ENCODE data around the gene HTRA3.

HTRA3 gene

GRCh38 chr4:8236106-8236919 is 33.2 kb upstream of the HTRA3 start:
- no peak for DNase-seq
- Histone ChIP-seq H3K36me3 (peaks cover 0 to 22% (median 4%) of the 10 kb centered on the region in 3 donors), H3K4me3 (no peak overlapping the region), H3K4me1 (no peaks in the 10 kb centered on the region), H3K27me3 (peaks cover 0 to 8% of the 10 kb centered on the region in 2 donors), H3K9me3 (no peaks in the 10 kb centered on the region), H3K27ac (no peak overlapping the region)
- intact Hi-C loops (cut with DNase I; ENCODE audit: low total_unique reads) = no loop called here
- TF ChIP-seq CTCF (IDR thresholded peaks at IDR 0.05) = no peak

DNA sequence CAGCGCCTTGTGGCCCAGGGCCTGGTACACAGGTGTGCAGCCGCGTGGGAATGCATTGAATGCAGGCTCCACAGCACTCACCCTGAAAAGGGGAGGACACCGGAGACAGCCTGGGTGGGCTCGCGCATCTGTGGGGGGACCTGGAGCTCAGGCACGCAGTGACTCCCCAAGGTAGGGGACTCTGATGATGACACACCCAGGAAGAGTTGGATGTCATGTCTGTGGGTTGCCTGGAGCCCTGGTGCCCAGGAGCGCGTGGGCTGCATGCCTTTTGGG is 32.7 kb upstream of the HTRA3 start:
- Histone ChIP-seq H3K27me3 (peaks cover 0 to 8% of the 10 kb centered on the region in 2 donors), H3K27ac (no peak overlapping the region), H3K9me3 (no peaks in the 10 kb centered on the region), H3K4me3 (no peak overlapping the region), H3K36me3 (peaks cover 0 to 22% (median 4%) of the 10 kb centered on the region in 3 donors), H3K4me1 (peaks cover 0 to under 1% (median 0%) of the 10 kb centered on the region in 4 donors)
- intact Hi-C loops (cut with DNase I; ENCODE audit: low total_unique reads) = no loop called here
- DNase-seq = no peak
- no peak for TF ChIP-seq CTCF (IDR thresholded peaks at IDR 0.05)

GRCh38 chr4:8237256-8237989 is 32.1 kb upstream of the HTRA3 start:
- peaks cover 0 to 22% (median 4%) of the 10 kb centered on the region in 3 donors for H3K36me3 ChIP-seq
- H3K27ac ChIP-seq = no peak overlapping the region
- H3K4me1 ChIP-seq = peaks cover 0 to 6% (median 5%) of the 10 kb centered on the region in 4 donors
- no peaks in the 10 kb centered on the region for H3K9me3 ChIP-seq
- H3K27me3 ChIP-seq = peaks cover 0 to 9% of the 10 kb centered on the region in 2 donors
- no peak for DNase-seq
- no peak overlapping the region for H3K4me3 ChIP-seq
- intact Hi-C loops (cut with DNase I; ENCODE audit: low total_unique reads) = no loop called here
- TF ChIP-seq CTCF (IDR thresholded peaks at IDR 0.05) = no peak

- H3K9me3 ChIP-seq = no peaks in the 10 kb centered on the region
- no peak for TF ChIP-seq CTCF (IDR thresholded peaks at IDR 0.05)
- no peak overlapping the region for H3K4me3 ChIP-seq
- H3K36me3 ChIP-seq = peaks cover 0 to 16% (median 4%) of the 10 kb centered on the region in 3 donors
- intact Hi-C loops (cut with DNase I; ENCODE audit: low total_unique reads) = no loop called here
- H3K4me1 ChIP-seq = peaks cover 0 to 11% (median 9%) of the 10 kb centered on the region in 4 donors
- H3K27ac ChIP-seq = no peak overlapping the region
- peaks cover 0 to 13% of the 10 kb centered on the region in 2 donors for H3K27me3 ChIP-seq
- DNase-seq = no peak
These were observed 31.5 kb upstream of the HTRA3 start for GRCh38 chr4:8238036-8238511.

GRCh38 chr4:8238515-8239053 is 31.0 kb upstream of the HTRA3 start:
- H3K4me3 ChIP-seq = no peak overlapping the region
- peaks cover 0 to 13% of the 10 kb centered on the region in 2 donors for H3K27me3 ChIP-seq
- no peak overlapping the region for H3K27ac ChIP-seq
- H3K36me3 ChIP-seq = peaks cover 0 to 12% (median 4%) of the 10 kb centered on the region in 3 donors
- intact Hi-C loops (cut with DNase I; ENCODE audit: low total_unique reads) = no loop called here
- peak in 1 of 2 experiments; percentile 14 for TF ChIP-seq CTCF (IDR thresholded peaks at IDR 0.05)
- H3K4me1 ChIP-seq = peaks cover 0 to 11% (median 9%) of the 10 kb centered on the region in 4 donors
- no peaks in the 10 kb centered on the region for H3K9me3 ChIP-seq
- DNase-seq = no peak

Data from tibial artery (tissue), 4 donors.